Endometrial microvascular endothelial cells (primary cell): ENCODE results near the gene AGBL4. TPM values are rescaled to one million over a fixed set of nuclear protein-coding genes. Genes with fewer than 3 reads are reported as not detected.

Experiments used
- in situ Hi-C: cut with HindIII; loops from 2 replicates; pipeline ENCODE4 v1.10.0; 2017; ENCODE audit warnings: low sequenced_read_pairs, low pct_unique_long_range_greater_than_20kb; ENCODE audit errors: inconsistent ontology term
- total RNA-seq: library from RNA; depleted of rRNA; stranded (reverse); fragments of >200 nt; gene quantifications from one replicate; pipeline ENCODE4 v1.2.3, GENCODE V29; 2015; ENCODE audit errors: inconsistent ontology term

Gene AGBL4
- total RNA-seq, 1 donor from 2014 or later, result not detected

GRCh38 chr1:48492392-48492791 is 1531.4 kb downstream of the AGBL4 start:
- in situ Hi-C loops, result no loop called here

DNA sequence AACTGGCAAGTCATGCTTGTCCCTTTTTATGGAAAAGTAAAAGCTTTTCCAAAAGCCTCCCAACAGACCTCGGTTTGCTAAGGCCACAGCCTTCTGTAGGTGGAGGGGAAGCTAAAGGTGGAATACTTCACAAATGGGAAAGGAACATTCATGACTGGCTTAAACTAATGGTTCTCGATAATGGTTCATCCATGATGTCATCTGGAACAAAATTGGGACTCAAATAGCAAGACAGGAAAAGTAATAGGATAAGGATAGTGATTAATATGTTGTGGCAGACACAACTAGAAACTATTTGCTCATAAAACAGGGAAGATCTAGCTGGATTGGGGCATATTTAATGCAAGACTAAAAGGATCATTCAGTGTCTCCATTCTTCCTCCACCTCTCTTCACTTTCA is 1535.0 kb downstream of the AGBL4 start:
- in situ Hi-C loops, result no loop called here

Other genes starting within 250 kb of the AGBL4 start
- not detected for gene ELAVL4, start 85.0 kb upstream of the AGBL4 start, total RNA-seq